SK-N-SH treated with all-trans-retinoic acid at 6 μM for 48 hours (cell line): ENCODE results near the gene ETFRF1.
A peak's percentile ranks its signal among the peaks of the same experiment; 100 is the strongest.

Source experiments
- ATAC-seq: fragments of 200-7000 bp; cut with Tn5 transposase; 3 replicates; pipeline ENCODE4 v1.9.1; 2020; ENCODE audit warnings: mild to moderate bottlenecking, moderate library complexity
- ARNTL ChIP-seq: fragments of 450-650 bp; formaldehyde crosslinking; IDR thresholded peaks from 2 replicates; pipeline ENCODE4 v1.5.0; 2020; ENCODE audit warnings: low read depth, mild to moderate bottlenecking, moderate library complexity, borderline replicate concordance
- BACH2 ChIP-seq: fragments of 250-450 bp; sonication (Bioruptor Pico); IDR thresholded peaks from 2 replicates; pipeline ENCODE4 v1.9.0; 2021; ENCODE audit warnings: mild to moderate bottlenecking, borderline replicate concordance
- CSRNP3 ChIP-seq: fragments of 250-450 bp; sonication (Bioruptor Pico); IDR thresholded peaks from 2 replicates; pipeline ENCODE4 v1.5.1; 2021; ENCODE audit warnings: mild to moderate bottlenecking, moderate library complexity
- ESRRG ChIP-seq: fragments of 250-450 bp; sonication (Bioruptor Pico); IDR thresholded peaks from 2 replicates; pipeline ENCODE4 v1.6.1; 2021; ENCODE audit warnings: mild to moderate bottlenecking
- GLIS3 ChIP-seq: fragments of 250-450 bp; sonication (Bioruptor Pico); IDR thresholded peaks from 2 replicates; pipeline ENCODE4 v1.5.0; 2020; ENCODE audit warnings: mild to moderate bottlenecking, moderate library complexity
- ISL1 ChIP-seq: fragments of 250-450 bp; sonication (Bioruptor Pico); IDR thresholded peaks from 2 replicates; pipeline ENCODE4 v2.1.2; 2022; ENCODE audit warnings: mild to moderate bottlenecking, moderate library complexity
- OSR1 ChIP-seq: fragments of 250-450 bp; sonication (Bioruptor Pico); IDR thresholded peaks from 2 replicates; pipeline ENCODE4 v1.8.0; 2022; ENCODE audit warnings: moderate library complexity, mild to moderate bottlenecking, inconsistent platforms
- POU6F1 ChIP-seq: fragments of 250-450 bp; sonication (Bioruptor Pico); IDR thresholded peaks from 2 replicates; pipeline ENCODE4 v1.8.0; 2021; ENCODE audit warnings: low read depth, mild to moderate bottlenecking, moderate library complexity, borderline replicate concordance
- PPARA ChIP-seq: fragments of 250-450 bp; sonication (Bioruptor Pico); IDR thresholded peaks from 2 replicates; pipeline ENCODE4 v1.5.0; 2020; ENCODE audit warnings: mild to moderate bottlenecking, borderline replicate concordance
- SNAI2 ChIP-seq: fragments of 250-450 bp; sonication (Bioruptor Pico); IDR thresholded peaks from 2 replicates; pipeline ENCODE4 v1.5.0; 2020; ENCODE audit warnings: mild to moderate bottlenecking, moderate library complexity
- TOX ChIP-seq: fragments of 250-450 bp; sonication (Bioruptor Pico); IDR thresholded peaks from 2 replicates; pipeline ENCODE4 v1.8.0; 2021; ENCODE audit warnings: mild to moderate bottlenecking, moderate library complexity, borderline replicate concordance
- TSHZ2 ChIP-seq: fragments of 250-450 bp; sonication (Bioruptor Pico); IDR thresholded peaks from 2 replicates; pipeline ENCODE4 v1.5.0; 2020; ENCODE audit warnings: mild to moderate bottlenecking, moderate library complexity
- ZC3H10 ChIP-seq: fragments of 250-450 bp; sonication (Bioruptor Pico); IDR thresholded peaks from 2 replicates; pipeline ENCODE4 v1.5.1; 2021; ENCODE audit warnings: mild to moderate bottlenecking, moderate library complexity
- ZFP3 ChIP-seq: fragments of 250-450 bp; sonication (Bioruptor Pico); IDR thresholded peaks from 2 replicates; pipeline ENCODE4 v1.5.0; 2020; ENCODE audit warnings: mild to moderate bottlenecking, moderate library complexity
- ZNF70 ChIP-seq: fragments of 450-650 bp; formaldehyde crosslinking; IDR thresholded peaks from 2 replicates; pipeline ENCODE4 v1.5.0; 2020; ENCODE audit warnings: mild to moderate bottlenecking, moderate library complexity
- ZNF8 ChIP-seq: fragments of 450-650 bp; formaldehyde crosslinking; IDR thresholded peaks from 2 replicates; pipeline ENCODE4 v1.5.0; 2020; ENCODE audit warnings: mild to moderate bottlenecking, moderate library complexity

Gene ETFRF1

GRCh38 chr12:25186038-25186787 lies 8.8 kb upstream of the ETFRF1 start:
- TF ChIP-seq PPARA (CRISPR knock-in tag) = no peak
- TF ChIP-seq TSHZ2 (CRISPR knock-in tag) = no peak
- TF ChIP-seq ESRRG (CRISPR knock-in tag) = no peak
- TF ChIP-seq, all 23 proteins: peak for 0
- no peak for ATAC-seq

GRCh38 chr12:25186788-25187402 lies 8.1 kb upstream of the ETFRF1 start:
- TF ChIP-seq ISL1 (CRISPR knock-in tag) = no peak
- no peak for TF ChIP-seq ZC3H10 (CRISPR knock-in tag)
- TF ChIP-seq, all 23 proteins: peak for 0
- ATAC-seq = no peak

GRCh38 chr12:25187781-25188180 lies 7.3 kb upstream of the ETFRF1 start:
- TF ChIP-seq TOX (CRISPR knock-in tag) (no peak), ZFP3 (no peak), GLIS3 (no peak), SNAI2 (CRISPR knock-in tag) (no peak), ZNF70 (CRISPR knock-in tag) (no peak), ARNTL (no peak), ESRRG (CRISPR knock-in tag) (no peak), BACH2 (CRISPR knock-in tag) (no peak)
- peak; percentile 88 for ATAC-seq

GRCh38 chr12:25189656-25190055 lies 5.4 kb upstream of the ETFRF1 start:
- TF ChIP-seq ZNF70 (CRISPR knock-in tag) = no peak
- TF ChIP-seq GLIS3 = no peak
- TF ChIP-seq CSRNP3 (CRISPR knock-in tag) = no peak
- TF ChIP-seq ZFP3 = no peak
- TF ChIP-seq TOX (CRISPR knock-in tag) = no peak
- no peak for ATAC-seq

GRCh38 chr12:25190793-25191192 lies 4.2 kb upstream of the ETFRF1 start:
- no peak for ATAC-seq
- TF ChIP-seq OSR1 (CRISPR knock-in tag) (no peak), POU6F1 (CRISPR knock-in tag) (no peak), TSHZ2 (CRISPR knock-in tag) (no peak), ZNF8 (CRISPR knock-in tag) (no peak), GLIS3 (no peak)
